Neural cell (in vitro differentiated cells): Measurements from ENCODE around the gene ZNF680.

ENCODE experiments used
- CTCF ChIP-seq: fragments of 450-650 bp; IDR thresholded peaks from 2 replicates; pipeline ENCODE4 v1.5.1; 2014; ENCODE audit warnings: antibody characterized with exemption, mild to moderate bottlenecking, moderate library complexity; ENCODE audit not compliant: poor library complexity, severe bottlenecking
- EP300 ChIP-seq: fragments of 450-650 bp; conservative IDR thresholded peaks from 2 replicates; pipeline ENCODE4 v1.6.1; 2014; ENCODE audit warnings: antibody characterized with exemption, mild to moderate bottlenecking, moderate library complexity; ENCODE audit not compliant: poor library complexity, severe bottlenecking
- EZH2 ChIP-seq: fragments of 200-600, 300-800 bp; shearing (Covaris generic), sonication (generic); IDR thresholded peaks from 2 replicates; pipeline ENCODE4 v1.6.1; 2014; ENCODE audit warnings: antibody characterized with exemption, low read length, borderline replicate concordance, mild to moderate bottlenecking; ENCODE audit not compliant: insufficient read depth, poor library complexity, severe bottlenecking
- POLR2AphosphoS5 ChIP-seq: IDR thresholded peaks from 2 replicates; pipeline ENCODE4 v1.6.1; 2012
- RAD21 ChIP-seq: fragments of 450-650 bp; conservative IDR thresholded peaks from 2 replicates; pipeline ENCODE4 v1.6.1; 2014; ENCODE audit warnings: antibody characterized with exemption, mild to moderate bottlenecking, moderate library complexity
- TAF1 ChIP-seq: IDR thresholded peaks from 2 replicates; pipeline ENCODE4 v1.6.1; 2012; ENCODE audit warnings: low read depth
- TF ChIP-seq, protein P1 (sequence below): IDR thresholded peaks from 2 replicates; pipeline ENCODE4 v1.6.1; 2012; ENCODE audit warnings: borderline replicate concordance

DNA sequence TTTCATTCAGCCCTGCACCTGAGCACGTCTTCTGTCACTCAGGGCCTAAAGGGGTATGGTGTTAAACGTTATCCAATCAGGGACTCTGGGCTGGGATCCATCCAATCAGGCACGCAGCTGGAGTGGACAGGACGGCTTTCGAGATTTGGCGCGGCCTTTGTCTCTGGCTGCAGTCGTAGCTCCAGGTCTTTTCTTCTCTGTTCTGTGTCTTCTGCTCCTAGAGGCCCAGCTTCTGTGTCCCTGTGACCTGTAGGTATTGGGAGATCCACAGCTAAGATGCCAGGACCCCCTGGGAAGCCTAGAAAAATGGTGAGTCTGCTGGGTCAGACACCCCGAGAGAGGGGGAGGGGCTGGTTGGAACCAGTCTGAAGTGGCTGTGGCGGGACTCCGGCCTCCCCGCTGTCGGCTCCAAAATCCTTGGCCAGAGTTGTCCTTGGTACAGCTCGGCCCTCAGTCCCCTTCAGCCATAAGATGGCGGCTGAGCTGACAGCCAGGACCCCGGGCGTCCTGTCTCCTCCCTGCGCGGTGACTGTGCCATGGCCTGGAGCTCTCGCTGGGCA lies 11.7 kb upstream of the ZNF680 start:
- TF ChIP-seq CTCF (no peak), RAD21 (no peak), POLR2AphosphoS5 (no peak), EZH2 (no peak), TAF1 (no peak), EP300 (no peak)
- TF ChIP-seq, protein P1, sequence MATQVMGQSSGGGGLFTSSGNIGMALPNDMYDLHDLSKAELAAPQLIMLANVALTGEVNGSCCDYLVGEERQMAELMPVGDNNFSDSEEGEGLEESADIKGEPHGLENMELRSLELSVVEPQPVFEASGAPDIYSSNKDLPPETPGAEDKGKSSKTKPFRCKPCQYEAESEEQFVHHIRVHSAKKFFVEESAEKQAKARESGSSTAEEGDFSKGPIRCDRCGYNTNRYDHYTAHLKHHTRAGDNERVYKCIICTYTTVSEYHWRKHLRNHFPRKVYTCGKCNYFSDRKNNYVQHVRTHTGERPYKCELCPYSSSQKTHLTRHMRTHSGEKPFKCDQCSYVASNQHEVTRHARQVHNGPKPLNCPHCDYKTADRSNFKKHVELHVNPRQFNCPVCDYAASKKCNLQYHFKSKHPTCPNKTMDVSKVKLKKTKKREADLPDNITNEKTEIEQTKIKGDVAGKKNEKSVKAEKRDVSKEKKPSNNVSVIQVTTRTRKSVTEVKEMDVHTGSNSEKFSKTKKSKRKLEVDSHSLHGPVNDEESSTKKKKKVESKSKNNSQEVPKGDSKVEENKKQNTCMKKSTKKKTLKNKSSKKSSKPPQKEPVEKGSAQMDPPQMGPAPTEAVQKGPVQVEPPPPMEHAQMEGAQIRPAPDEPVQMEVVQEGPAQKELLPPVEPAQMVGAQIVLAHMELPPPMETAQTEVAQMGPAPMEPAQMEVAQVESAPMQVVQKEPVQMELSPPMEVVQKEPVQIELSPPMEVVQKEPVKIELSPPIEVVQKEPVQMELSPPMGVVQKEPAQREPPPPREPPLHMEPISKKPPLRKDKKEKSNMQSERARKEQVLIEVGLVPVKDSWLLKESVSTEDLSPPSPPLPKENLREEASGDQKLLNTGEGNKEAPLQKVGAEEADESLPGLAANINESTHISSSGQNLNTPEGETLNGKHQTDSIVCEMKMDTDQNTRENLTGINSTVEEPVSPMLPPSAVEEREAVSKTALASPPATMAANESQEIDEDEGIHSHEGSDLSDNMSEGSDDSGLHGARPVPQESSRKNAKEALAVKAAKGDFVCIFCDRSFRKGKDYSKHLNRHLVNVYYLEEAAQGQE = no peak
